GM21381 (cell line): ENCODE results near the gene PRKG1.
"Not testable (repeated sequence)": the region's sequence is repeated elsewhere in the genome, so short reads cannot be mapped to it uniquely, and the experiment has no call there.

Source experiments
- ATAC-seq: cut with Tn5 transposase; IDR thresholded peaks from one replicate; pipeline ENCODE4 v1.9.1; 2021; ENCODE audit warnings: mild to moderate bottlenecking, moderate library complexity; ENCODE audit not compliant: unreplicated experiment

Gene PRKG1

GRCh38 chr10:51679841-51680240, 605.6 kb downstream of the PRKG1 start:
- no peak for ATAC-seq

DNA sequence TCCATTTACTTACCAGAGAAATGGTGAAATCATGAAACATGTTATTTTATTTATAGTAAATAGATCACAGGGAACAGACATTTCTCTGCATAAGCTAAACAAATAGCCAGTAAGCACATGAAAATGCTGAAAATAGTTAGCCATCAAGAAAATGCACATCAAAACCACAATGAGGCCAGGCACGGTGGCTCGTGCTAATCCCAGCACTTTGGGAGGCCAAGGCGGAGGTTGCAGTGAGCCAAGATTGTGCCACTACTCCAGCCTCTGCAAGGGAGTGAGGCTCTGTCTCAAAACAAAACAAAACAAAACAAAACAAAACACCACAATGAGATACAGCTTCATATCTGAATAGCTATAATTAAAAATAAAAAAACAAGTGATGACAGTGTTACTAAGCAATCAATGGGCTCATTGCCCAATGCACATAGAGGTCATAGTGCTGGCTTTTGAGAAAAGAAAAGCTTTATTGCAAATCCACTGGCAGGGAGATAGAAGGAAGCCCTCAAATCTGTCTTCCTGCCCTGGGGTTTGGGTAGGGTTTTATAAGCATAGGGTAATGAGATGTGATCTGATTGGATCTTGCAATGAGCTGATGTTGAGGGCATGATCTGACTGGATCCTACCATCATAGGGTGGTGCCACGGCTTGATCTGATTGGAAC, 608.9 kb downstream of the PRKG1 start:
- no peak for ATAC-seq

DNA sequence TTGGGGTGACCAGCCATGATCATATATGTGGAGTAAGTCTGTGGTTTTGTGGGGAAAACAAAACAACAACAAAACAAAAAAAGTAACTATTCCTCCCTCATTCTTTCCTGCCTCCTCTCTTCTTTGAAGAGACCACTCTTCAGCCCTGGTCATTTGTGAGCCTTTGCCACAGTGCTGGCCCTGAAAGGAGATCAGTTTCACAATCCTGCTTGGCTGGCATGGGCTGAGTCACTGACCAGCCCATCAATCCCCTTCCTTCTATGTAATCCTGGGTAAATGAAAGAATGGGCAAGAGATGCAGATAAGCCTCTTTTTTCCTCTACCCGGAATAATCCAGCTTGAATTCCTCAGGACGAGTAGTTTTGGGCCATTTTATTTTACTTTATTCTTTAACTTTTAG, 611.5 kb downstream of the PRKG1 start:
- no peak for ATAC-seq

GRCh38 chr10:51687296-51687695, 613.0 kb downstream of the PRKG1 start:
- no peak for ATAC-seq

- ATAC-seq: not testable (repeated sequence)
Measured at GRCh38 chr10:51688826-51689225, 614.5 kb downstream of the PRKG1 start.

GRCh38 chr10:51689536-51689935, 615.2 kb downstream of the PRKG1 start:
- no peak for ATAC-seq

GRCh38 chr10:51691135-51691534, 616.8 kb downstream of the PRKG1 start:
- no peak for ATAC-seq

- ATAC-seq: no peak
Measured at GRCh38 chr10:51694086-51694768, 619.9 kb downstream of the PRKG1 start.

- no peak for ATAC-seq
Measured at GRCh38 chr10:51696251-51696650, 622.0 kb downstream of the PRKG1 start.

DNA sequence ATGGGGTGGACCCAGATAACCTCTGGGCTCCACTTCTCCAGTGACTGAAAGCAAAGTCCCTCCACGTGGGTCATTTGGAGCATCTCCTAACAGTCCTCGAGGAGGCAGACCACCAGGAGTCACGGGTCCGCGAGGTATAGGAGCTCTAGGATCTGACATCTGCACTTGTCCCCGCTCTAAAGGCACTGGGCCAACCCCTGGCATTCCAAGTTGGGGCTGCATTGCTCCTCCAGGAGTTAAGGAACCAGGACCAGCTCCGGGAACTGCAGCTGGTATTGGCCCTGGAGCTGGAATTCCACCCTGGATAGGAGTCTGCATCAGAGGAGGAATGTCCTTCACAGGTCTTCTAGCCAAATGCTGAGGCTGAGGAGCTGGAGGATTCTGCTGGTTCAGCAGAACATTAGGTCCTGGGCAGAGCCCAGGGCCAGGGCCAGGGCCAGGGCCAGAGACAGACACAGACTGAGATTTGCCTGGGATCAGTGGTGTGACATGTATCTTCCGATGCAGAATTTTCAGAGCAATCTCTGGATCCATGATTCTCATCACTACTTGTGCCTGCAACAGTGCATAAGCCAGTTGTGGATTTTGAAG, 624.3 kb downstream of the PRKG1 start:
- no peak for ATAC-seq

- peak; percentile 23 for ATAC-seq
Measured at GRCh38 chr10:51699145-51699474, 624.8 kb downstream of the PRKG1 start.

- peak; percentile 94 for ATAC-seq
Measured at GRCh38 chr10:51699475-51700227, 625.4 kb downstream of the PRKG1 start, which contains the start of gene CSTF2T. CSTF2T (minus strand) TSS chr10:51699595; CDS start chr10:51699549, 46 bp downstream.

- ATAC-seq: no peak
Measured at GRCh38 chr10:51700228-51700817, 626.0 kb downstream of the PRKG1 start.

- no peak for ATAC-seq
Measured at GRCh38 chr10:51705774-51706173, 631.5 kb downstream of the PRKG1 start.

DNA sequence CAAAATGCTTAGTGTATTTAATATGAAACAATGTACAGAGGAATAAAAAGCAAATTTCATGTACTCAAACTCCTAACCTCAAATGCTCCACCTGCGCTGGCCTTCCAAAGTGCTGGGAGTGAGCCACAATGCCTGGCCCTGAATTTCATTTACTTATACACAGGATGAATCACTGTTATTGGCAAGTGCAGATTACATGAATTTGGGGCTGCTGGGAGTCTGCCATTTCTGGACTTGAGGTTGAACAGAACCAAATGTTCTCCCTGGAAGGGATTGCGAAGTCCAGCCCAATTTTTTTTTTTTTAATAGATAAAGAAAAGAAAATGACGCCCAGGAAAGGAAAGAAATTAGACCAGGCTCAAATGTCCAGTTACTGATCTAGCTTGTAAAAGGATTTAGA, 631.9 kb downstream of the PRKG1 start:
- ATAC-seq: no peak

DNA sequence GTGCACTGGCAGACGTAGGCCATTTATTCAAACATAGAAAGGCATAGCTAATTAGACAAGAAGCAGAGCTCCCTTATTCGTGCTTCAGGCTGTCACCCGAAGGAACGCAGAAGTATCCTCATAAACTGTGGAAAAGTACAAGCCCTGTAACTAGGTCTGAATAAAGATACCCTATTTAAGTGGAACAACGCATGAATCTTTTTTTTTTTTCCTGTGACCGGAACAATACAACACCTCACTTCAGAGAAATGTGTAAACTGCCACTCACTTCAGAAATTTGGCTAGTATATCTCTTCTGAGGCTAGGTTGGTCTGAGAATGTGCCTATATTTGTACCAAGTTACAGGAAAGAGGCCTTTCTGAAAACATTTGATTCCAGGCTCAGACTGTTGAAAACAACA, 633.1 kb downstream of the PRKG1 start:
- no peak for ATAC-seq

DNA sequence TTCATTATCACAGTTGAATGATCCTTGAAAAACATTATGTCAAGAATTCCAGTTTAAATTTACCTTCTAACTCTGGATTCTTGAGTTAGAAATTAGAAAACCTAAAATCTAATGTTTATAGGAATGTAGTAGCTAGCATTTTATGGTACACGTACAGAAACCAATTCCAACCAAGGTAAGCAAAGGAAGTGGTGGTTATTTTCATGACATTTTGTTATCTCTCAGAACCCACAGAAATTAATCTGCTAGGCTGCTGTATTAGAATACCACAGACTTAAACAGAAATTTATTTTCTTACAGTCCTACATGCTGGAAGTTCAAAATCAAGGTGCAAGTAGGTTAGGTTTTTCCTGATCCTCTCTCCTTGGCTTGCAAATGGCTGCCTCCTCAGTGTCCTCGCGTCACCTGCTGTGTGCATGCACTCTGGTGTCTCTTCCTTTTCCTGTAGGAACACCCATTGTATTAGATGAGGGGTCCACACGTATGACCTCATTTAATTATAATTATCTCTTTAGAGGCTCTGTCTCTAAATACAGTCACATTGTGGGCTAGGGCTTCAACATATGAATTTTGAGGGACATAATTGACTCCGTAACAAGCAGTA, 633.6 kb downstream of the PRKG1 start:
- ATAC-seq: no peak

DNA sequence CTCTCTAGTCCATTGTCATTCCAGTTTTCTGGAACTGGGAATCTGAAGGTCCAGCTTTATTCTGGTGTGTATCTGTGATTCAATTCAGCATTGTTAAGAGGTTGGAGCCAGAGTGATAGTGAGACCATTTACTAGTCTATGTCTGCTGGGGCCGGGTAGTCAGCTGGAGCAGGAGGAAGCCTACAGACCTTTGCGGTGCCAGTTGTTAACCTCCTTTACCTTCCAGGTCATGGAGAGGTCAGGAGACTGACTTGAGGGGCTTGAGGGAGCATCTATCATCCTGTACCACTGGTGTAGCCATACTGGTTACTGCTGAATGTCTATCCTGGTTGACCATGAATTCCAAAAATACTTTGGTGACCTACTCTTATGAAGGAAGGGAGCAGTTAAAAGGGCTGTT, 634.3 kb downstream of the PRKG1 start:
- ATAC-seq: no peak

GRCh38 chr10:51709324-51709972, 635.2 kb downstream of the PRKG1 start:
- no peak for ATAC-seq

GRCh38 chr10:51711519-51711891, 637.2 kb downstream of the PRKG1 start:
- ATAC-seq: no peak
